B cell (primary cell): ENCODE results near the gene PSENEN. TPM values are rescaled to one million over a fixed set of nuclear protein-coding genes. Genes with fewer than 3 reads are reported as not detected.
A peak's percentile ranks its signal among the peaks of the same experiment; 100 is the strongest.

Source experiments
- ATAC-seq: fragments of 200-7000 bp; cut with Tn5 transposase; one replicate; pipeline ENCODE4 v1.10.0; 2021; ENCODE audit warnings: low read depth, mild to moderate bottlenecking, moderate number of reproducible peaks, moderate library complexity
- CTCF ChIA-PET: fragments of 350-600 bp; sonication (Branson Sonifier 250); formaldehyde crosslinking; loops from one replicate; lab custom pipeline; 2021; ENCODE audit warnings: antibody characterized with exemption, inconsistent platforms; lab: Charles Lee
- POLR2A ChIA-PET: fragments of 350-600 bp; sonication (Branson Sonifier 250); formaldehyde crosslinking; loops from one replicate; lab custom pipeline; 2021; ENCODE audit warnings: antibody characterized with exemption; lab: Charles Lee
- DNase-seq: peaks from one replicate; pipeline ENCODE4 v3.0.0; 2013
- H2AFZ ChIP-seq: 2 replicates; pipeline ENCODE4 v1.6.1; 2012; ENCODE audit warnings: mild to moderate bottlenecking, low read depth, low read length; ENCODE audit not compliant: insufficient read depth, poor library complexity, severe bottlenecking
- H3K27ac ChIP-seq, 2 donors: 1 replicate in 1 of 2; 2 replicates in 1 of 2; pipeline ENCODE4 v1.5.1; 2012 to 2013; ENCODE audit warnings: low read length in 2 of 2, mild to moderate bottlenecking in 2 of 2, moderate library complexity in 1 of 2
- H3K27me3 ChIP-seq, 4 experiments: fragments of 200-600 bp in 1 of 4; sonication (generic) in 1 of 4; replicated peaks in 1 of 4; 1 replicate in 2 of 4; 2 replicates in 2 of 4; pipeline versions ENCODE4 v1.6.1 to v1.7.0; 2013 to 2016; ENCODE audit warnings: low read length in 3 of 4, mild to moderate bottlenecking in 2 of 4, mixed read lengths in 1 of 4, moderate library complexity in 1 of 4; ENCODE audit not compliant: insufficient read depth in 4 of 4, control insufficient read depth in 3 of 4; ENCODE audit errors: control extremely low read depth in 1 of 4
- H3K36me3 ChIP-seq, 2 experiments: replicated peaks in 1 of 2; 1 replicate in 1 of 2; 2 replicates in 1 of 2; pipeline versions ENCODE4 v1.6.1 to v1.7.1; 2013; ENCODE audit warnings: low read length in 1 of 2; ENCODE audit not compliant: insufficient read depth in 2 of 2, control insufficient read depth in 1 of 2; ENCODE audit errors: control extremely low read depth in 1 of 2, extremely low read depth in 1 of 2
- H3K4me1 ChIP-seq, 2 donors: fragments of 200-600 bp in 1 of 2; sonication (generic) in 1 of 2; 1 replicate in 1 of 2; 2 replicates in 1 of 2; pipeline versions ENCODE4 v1.5.1 to v1.6.1; 2013 to 2017; ENCODE audit warnings: low read length in 2 of 2; ENCODE audit not compliant: control insufficient read depth in 2 of 2, insufficient read depth in 2 of 2
- H3K4me2 ChIP-seq: replicated peaks from 2 replicates; pipeline ENCODE3; 2012; ENCODE audit warnings: mild to moderate bottlenecking, low read depth, low read length; ENCODE audit not compliant: poor library complexity, severe bottlenecking
- H3K4me3 ChIP-seq, 5 experiments: fragments of 200-600 bp in 1 of 5; sonication (generic) in 1 of 5; 1 replicate in 3 of 5; 2 replicates in 2 of 5; pipeline versions ENCODE4 v1.5.1 to v1.7.0; 2011 to 2016; ENCODE audit warnings: low read length in 4 of 5, mild to moderate bottlenecking in 4 of 5, low read depth in 2 of 5, control low read depth in 1 of 5, moderate library complexity in 1 of 5; ENCODE audit not compliant: insufficient read depth in 1 of 5; ENCODE audit errors: control extremely low read depth in 1 of 5, extremely low read depth in 1 of 5
- H3K79me2 ChIP-seq: fragments of 200-600 bp; sonication (generic); one replicate; pipeline ENCODE4 v1.6.0; 2016; ENCODE audit warnings: low read length; ENCODE audit not compliant: control insufficient read depth, insufficient read depth
- H3K9ac ChIP-seq: fragments of 200-600 bp; sonication (generic); 2 replicates; pipeline ENCODE4 v1.6.1; 2017; ENCODE audit warnings: mild to moderate bottlenecking, low read length, moderate library complexity
- H3K9me3 ChIP-seq, 3 donors: one replicate each; pipeline versions ENCODE4 v1.6.1 to v1.7.1; 2013; ENCODE audit warnings: low read length in 2 of 3; ENCODE audit not compliant: control insufficient read depth in 2 of 3, insufficient read depth in 1 of 3; ENCODE audit errors: control extremely low read depth in 1 of 3
- H4K20me1 ChIP-seq: 2 replicates; pipeline ENCODE4 v1.6.0; 2012; ENCODE audit warnings: mild to moderate bottlenecking, low read length; ENCODE audit not compliant: insufficient read depth, control insufficient read depth, poor library complexity, severe bottlenecking
- H3K27ac Mint-ChIP-seq: one replicate; pipeline ENCODE4 v1.8.0; 2021; ENCODE audit warnings: mixed read lengths
- H3K27me3 Mint-ChIP-seq: one replicate; pipeline ENCODE4 v1.8.0; 2021; ENCODE audit warnings: mixed read lengths
- H3K4me1 Mint-ChIP-seq: one replicate; pipeline ENCODE4 v1.8.0; 2021; ENCODE audit warnings: mixed read lengths
- H3K4me3 Mint-ChIP-seq: one replicate; pipeline ENCODE4 v1.8.0; 2021; ENCODE audit warnings: mixed read lengths
- H3K9me3 Mint-ChIP-seq: one replicate; pipeline ENCODE4 v1.8.0; 2022; ENCODE audit warnings: mixed read lengths; ENCODE audit not compliant: insufficient read depth
- CTCF ChIP-seq: fragments of 200-600 bp; IDR thresholded peaks from one replicate; pipeline ENCODE4 v1.8.0; 2022; ENCODE audit warnings: antibody characterized with exemption, mild to moderate bottlenecking
- EZH2 ChIP-seq: IDR thresholded peaks from 2 replicates; pipeline ENCODE4 v1.6.1; 2012; ENCODE audit warnings: borderline replicate concordance, low read depth, mild to moderate bottlenecking, moderate library complexity, low read length; ENCODE audit not compliant: insufficient read depth, poor library complexity, severe bottlenecking
- WGBS: methylation state at CpG from one replicate; pipeline ENCODE4 v1.1.5; 2013; ENCODE audit warnings: missing lambda C conversion rate; ENCODE audit not compliant: insufficient coverage; 5-methylcytosine and 5-hydroxymethylcytosine counted together
- intact Hi-C: fragments of 100-400 bp; cut with micrococcal nuclease; formaldehyde crosslinking; loops from one replicate; pipeline ENCODE4 v1.10.0; 2022
- polyA plus RNA-seq: library from polyadenylated mRNA; depleted of rRNA; stranded (reverse); fragments of >200 nt; gene quantifications from 2 replicates; pipeline ENCODE4 v1.2.3, GENCODE V29; 2012
- total RNA-seq, 2 donors: library from RNA; stranded (reverse); fragments of 120-200 nt in 1 of 2; gene quantifications; 1 replicate in 1 of 2; 2 replicates in 1 of 2; pipeline versions ENCODE4 v1.2.3 to v1.2.4, GENCODE V29; 2013 to 2022

Gene PSENEN
- total and polyA plus RNA-seq, 2 donors (not counting 1 experiment from before 2014, with no cell fraction given) = 17.7 to 36.4 TPM

- POLR2A ChIA-PET = interaction anchor here (0.6 to 1.6 kb wide), 5 partner anchors 9 to 266 kb away, joined by 3 to 9 read pairs (median 3); partner anchors contain the start of genes ALKBH6, HSPB6 and PROSER3
- H3K27ac Mint-ChIP-seq = peak within 1 kb of the TSS; percentile 97
- TF ChIP-seq CTCF (no peak), EZH2 (no peak)
- H3K27me3 ChIP-seq = no peaks in the 10 kb centered on the region
- H3K4me1 Mint-ChIP-seq = peaks cover 49% of the 10 kb centered on the region
- peak; percentile 71 for ATAC-seq
- peak; percentile 99 for DNase-seq
- H3K4me2 ChIP-seq = peak within 1 kb of the TSS; percentile 69
- no peaks in the 10 kb centered on the region for H3K9me3 Mint-ChIP-seq
- H2AFZ ChIP-seq = peak within 1 kb of the TSS; percentile 76
- H3K4me3 ChIP-seq = peak within 1 kb of the TSS; percentile 65 to 99 (median 74)
- peak within 1 kb of the TSS; percentile 99 for H3K4me3 Mint-ChIP-seq
- H3K9me3 ChIP-seq = no peaks in the 10 kb centered on the region
- peak within 1 kb of the TSS; percentile 63 to 92 for H3K27ac ChIP-seq
- no peaks in the 10 kb centered on the region for H3K27me3 Mint-ChIP-seq
- peaks cover 53% of the 10 kb centered on the region for H3K79me2 ChIP-seq
- peaks cover 30 to 38% of the 10 kb centered on the region in 2 donors for H3K4me1 ChIP-seq
- under 1% methylated on average over 39 of the region's 45 CpGs for WGBS
- CTCF ChIA-PET = interaction anchor here (0.8 to 1.5 kb wide), 6 partner anchors 8 to 183 kb away, joined by 3 to 8 read pairs (median 4); no protein-coding TSS in a partner anchor
- H3K9ac ChIP-seq = peak within 1 kb of the TSS; percentile 72
- intact Hi-C loops = loop anchor here (1.0 to 10.0 kb wide), 7 partner anchors 10 to 466 kb away; partner anchors contain the start of genes ARHGAP33, COX6B1, PROSER3 and THAP8
- H4K20me1 ChIP-seq = peaks cover 4% of the 10 kb centered on the region
- H3K36me3 ChIP-seq = peaks cover 0 to 9% of the 10 kb centered on the region in 2 experiments
These were observed 2.9 kb downstream of the PSENEN start, which contains the start of gene LIN37 for GRCh38 chr19:35748106-35749020. TSS of gene LIN37 (plus strand) at chr19:35748576. CDS start at chr19:35748725, 149 bp downstream.
